SIG-M5 (cell line): ENCODE measurements around the gene TPT1.
A peak's percentile ranks its signal among the peaks of the same experiment; 100 is the strongest.
"Not testable (repeated sequence)": the region's sequence is repeated elsewhere in the genome, so short reads cannot be mapped to it uniquely, and the experiment has no call there.

Experiments
- DNase-seq: peaks from one replicate; lab custom pipeline; 2025; lab: John Stamatoyannopoulos, UW

TPT1 gene

DNA sequence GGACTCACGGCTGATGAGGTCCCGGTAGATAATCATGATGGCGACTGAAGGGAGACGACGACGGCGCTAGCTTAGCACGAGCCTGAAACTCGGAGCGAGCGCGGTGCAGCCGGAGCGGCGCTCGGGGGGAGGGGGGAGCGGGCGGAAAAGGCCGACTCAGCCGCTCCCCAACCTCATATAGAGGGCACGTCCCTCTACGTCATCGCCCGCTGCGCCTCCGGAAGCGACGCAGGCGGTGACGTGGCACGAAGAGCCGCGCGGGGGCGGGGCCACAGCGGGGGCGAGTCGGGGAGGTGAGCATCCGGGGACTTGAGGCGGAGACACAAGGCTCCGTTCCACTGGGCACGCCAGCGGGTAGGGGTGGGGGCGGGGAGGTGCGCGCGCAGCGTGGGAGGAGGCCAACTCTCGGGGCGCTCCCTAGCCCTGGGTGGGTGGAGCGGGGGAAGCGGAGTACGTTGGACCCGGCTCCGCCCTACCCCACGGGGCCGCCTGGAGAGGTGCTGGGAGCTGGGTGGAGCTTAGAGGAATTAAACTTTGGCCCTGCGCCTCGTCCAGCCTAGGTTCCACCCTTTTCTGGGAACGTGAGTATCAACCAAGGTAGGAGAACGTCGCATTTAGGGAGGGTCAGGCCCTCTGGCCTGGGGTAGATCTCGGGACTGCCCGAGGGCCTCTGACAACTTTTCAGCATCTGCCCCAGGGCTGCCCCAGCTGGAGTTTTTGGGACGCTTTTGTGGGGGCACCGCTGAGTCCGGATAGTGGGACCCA lies at the start of gene TPT1:
TPT1 (minus strand) TSS at position 150 of the 765 bp plus-strand sequence; CDS start at position 36, 114 bp downstream.
- DNase-seq = peak; percentile 67

DNA sequence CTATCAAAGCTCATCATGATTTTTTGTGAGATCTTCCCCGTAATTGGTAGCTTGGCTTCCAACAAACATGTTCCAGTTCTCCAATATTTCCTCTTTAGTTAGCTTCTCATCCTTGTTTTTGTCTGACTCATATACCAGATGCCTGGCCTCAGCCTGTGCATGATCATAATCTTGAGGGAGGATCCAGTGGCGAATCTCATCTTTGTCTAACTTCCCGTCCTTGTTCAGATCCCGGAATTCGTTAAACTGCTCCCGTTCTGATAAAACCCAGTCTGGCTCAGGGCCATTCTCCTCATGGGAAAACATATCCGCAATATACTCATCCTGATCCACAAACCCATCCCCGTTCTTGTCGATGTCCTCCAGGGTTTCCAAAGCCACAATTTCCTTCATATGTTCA lies 49.4 kb upstream of the TPT1 start:
- not testable (repeated sequence) for DNase-seq

- DNase-seq = no peak
Measured at GRCh38 chr13:45388664-45389063, 47.7 kb upstream of the TPT1 start.

DNA sequence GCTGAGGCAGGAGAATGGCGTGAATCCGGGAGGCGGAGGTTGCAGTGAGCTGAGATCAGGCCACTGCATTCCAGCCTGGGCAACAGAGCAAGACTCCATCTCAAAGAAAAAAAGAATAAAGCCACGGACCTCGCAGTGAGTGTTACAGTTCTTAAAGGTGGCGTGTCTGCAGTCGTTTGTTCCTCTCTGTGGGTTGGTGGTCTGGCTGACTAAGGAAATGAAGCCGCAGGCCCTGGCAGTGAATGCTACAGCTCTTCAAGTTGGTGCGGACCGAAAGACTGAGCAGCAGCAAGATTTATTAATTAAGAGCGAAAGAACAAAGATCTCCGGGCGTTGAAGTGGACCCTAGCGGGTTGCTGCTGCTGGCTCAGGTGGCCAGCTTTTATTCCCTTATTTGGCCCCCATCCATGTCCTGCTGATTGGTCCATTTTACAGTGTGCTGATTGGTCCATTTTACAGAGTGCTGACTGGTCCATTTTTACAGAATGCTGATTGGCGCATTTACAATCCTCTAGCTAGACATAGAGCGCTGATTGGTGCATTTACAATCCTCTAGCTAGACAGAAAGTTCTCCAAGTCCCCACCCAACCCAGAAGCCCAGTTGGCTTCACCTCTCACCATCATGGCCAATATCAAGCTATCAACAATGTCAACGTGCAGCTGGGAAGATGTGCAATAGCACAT lies 46.1 kb upstream of the TPT1 start:
- not testable (repeated sequence) for DNase-seq

DNA sequence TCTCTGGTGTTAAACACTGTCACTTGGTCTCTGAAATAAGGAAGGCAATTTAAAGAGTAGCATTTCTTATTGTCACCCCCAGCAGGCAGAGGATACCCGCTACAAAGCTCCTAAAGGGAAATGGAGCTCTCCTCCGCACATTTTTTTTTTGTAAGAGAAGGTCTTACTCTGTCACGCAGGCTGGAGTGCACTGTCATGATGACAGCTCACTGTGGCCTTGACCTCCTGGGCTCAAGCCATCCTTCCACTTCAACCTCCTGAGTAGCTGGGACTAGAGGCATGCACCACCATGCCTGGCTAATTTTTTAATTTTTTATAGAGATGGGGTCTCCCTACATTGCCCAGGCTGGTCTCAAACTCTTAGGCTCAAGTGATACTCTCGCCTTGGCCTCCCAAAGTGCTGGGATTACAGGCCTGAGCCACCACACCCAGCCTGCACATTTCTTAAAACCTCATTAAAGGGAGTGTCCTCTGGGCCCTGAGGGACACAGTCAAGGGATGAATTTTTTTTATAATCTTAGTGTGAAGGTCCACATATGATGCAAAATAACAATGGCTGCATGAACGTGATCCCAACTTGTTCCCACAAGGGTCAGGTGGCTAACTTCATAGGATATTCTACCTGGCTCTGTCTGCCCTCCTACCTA lies 45.0 kb upstream of the TPT1 start:
- no peak for DNase-seq

DNA sequence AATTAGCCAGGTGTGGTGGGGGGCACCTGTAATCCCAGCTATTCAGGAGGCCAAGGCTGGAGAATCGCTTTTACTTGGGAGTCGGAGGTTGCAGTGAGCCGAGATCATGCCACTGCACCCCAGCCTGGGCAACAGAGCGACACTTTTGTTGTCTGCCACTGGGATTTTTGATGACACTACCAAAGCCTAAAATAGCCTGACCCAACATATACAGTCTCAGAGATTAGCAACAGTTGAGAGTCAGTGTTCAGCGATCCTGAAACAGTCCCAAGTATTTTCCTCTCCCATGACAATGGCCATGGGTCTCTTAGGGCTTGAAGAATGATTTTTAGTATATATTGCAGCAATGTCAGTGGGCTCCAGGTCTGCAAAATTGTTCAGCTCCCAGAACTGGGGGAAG lies 44.3 kb upstream of the TPT1 start:
- DNase-seq = no peak

GRCh38 chr13:45384474-45385174 lies 43.6 kb upstream of the TPT1 start:
- no peak for DNase-seq

- not testable (repeated sequence) for DNase-seq
Measured at GRCh38 chr13:45382739-45383138, 41.8 kb upstream of the TPT1 start.

DNA sequence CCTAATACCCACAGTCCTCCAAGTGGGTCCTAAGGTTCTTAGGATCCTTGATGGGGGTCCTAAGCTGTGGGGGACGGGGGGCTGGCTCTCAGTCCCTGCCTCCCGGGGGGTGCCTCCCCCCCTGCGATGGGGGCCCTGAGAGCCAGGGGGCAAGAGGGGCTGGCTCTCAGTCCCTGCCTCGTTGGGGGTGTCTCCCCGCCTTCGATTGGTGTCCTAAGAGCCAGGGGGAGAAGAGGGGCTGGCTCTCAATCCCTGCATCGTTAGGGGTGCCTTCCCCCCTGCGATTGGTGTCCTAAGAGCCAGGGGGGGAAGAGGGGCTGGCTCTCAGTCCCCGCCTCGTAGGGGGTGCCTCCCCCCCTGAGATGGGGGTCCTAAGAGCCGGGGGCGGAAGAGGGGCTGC lies 40.2 kb upstream of the TPT1 start:
- DNase-seq = no peak

DNA sequence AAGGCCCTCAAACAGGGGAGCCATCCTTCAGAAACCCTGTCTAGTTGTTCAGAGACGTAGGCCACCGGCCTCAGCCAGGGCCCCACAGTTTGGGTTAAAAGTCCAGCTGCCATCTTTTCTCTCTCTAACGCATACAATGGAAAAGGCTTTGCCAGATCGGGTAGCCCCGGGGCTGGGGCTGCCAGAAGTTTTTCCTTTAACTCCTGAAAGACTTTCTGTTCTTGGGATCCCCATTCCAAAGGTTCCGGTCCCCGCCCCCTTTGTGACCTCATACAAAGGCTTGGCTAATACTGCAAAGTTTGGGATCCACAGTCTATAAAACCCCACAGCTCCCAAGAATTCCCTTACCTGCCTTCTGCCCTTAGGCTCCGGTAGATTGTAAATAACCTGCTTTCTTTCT lies 39.7 kb upstream of the TPT1 start:
- not testable (repeated sequence) for DNase-seq

DNA sequence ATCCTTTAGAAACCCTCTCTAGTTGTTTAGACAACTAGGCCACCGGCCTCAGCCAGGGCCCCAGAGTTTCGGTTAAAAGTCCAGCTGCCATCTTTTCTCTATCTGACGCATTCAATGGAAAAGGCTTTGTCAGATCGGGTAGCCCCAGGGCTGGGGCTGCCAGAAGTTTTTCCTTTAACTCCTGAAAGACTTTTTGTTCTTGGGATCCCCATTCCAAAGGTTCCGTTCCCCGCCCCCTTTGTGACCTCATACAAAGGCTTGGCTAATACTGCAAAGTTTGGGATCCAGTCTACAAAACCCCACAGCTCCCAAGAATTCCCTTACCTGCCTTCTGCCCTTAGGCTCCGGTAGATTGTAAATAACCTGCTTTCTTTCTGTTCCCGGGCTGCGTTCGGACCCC lies 38.5 kb upstream of the TPT1 start:
- DNase-seq = not testable (repeated sequence)

GRCh38 chr13:45378786-45379185 lies 37.8 kb upstream of the TPT1 start:
- DNase-seq = not testable (repeated sequence)

GRCh38 chr13:45377314-45377713 lies 36.3 kb upstream of the TPT1 start:
- not testable (repeated sequence) for DNase-seq

GRCh38 chr13:45376651-45377050 lies 35.7 kb upstream of the TPT1 start:
- not testable (repeated sequence) for DNase-seq

DNA sequence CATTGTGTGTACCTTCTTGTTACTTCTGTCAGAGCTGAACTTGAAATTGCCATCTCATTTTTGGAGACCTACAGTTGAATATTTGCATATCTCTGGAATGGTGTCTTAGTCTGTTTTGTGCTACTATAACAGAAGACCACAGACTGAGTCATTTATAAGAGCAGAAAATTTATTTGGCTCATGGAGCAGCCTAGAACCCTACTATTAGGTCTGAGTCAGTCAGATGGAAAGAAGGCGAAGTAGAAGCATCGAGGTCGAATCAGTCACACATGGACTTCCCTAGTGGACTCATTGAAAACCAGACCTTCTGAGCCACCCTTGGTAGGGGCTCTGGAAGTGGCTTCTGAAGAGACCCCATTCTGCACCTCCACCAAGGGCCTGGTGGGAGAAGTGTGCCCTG lies 33.9 kb upstream of the TPT1 start:
- DNase-seq = no peak

- DNase-seq = no peak
Measured at GRCh38 chr13:45373162-45373547, 32.2 kb upstream of the TPT1 start.

- DNase-seq = no peak
Measured at GRCh38 chr13:45372189-45373161, 31.5 kb upstream of the TPT1 start.

GRCh38 chr13:45370922-45371406 lies 30.0 kb upstream of the TPT1 start:
- no peak for DNase-seq

GRCh38 chr13:45369116-45369515 lies 28.1 kb upstream of the TPT1 start:
- no peak for DNase-seq

GRCh38 chr13:45368571-45368970 lies 27.6 kb upstream of the TPT1 start:
- no peak for DNase-seq

DNA sequence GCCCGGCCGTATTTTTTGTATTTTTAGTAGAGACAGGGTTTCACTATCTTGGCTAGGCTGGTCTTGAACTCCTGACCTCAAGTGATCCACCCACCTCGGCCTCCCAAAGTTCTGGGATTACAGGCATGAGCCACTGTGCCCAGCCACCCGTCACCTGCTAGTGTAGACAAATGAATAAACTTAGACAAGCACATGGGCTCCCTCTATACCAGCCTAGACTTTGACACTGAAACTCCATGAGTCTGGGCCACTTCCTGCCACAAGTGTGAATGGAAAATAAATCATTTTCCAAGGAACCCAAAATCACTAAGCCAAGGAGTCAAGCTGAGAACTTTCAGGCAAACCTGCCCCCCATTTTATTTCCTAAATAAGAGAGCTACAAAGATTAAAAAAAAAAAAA lies 27.0 kb upstream of the TPT1 start:
- DNase-seq = no peak
